Right cardiac atrium (tissue), 5 donors: Measurements from ENCODE around the gene NAT9. TPM values are rescaled to one million over a fixed set of nuclear protein-coding genes. Genes with fewer than 3 reads are reported as not detected.

Experiments
- ATAC-seq, 2 donors: fragments of 200-7000 bp; cut with Tn5 transposase; one replicate each; pipeline versions ENCODE4 v1.8.0 to v1.9.1; 2020; ENCODE audit warnings: moderate library complexity in 2 of 2, mild to moderate bottlenecking in 1 of 2
- DNase-seq, 3 donors: peaks; one replicate each; pipeline ENCODE4 v3.0.0-alpha.2; 2020
- H3K27ac ChIP-seq: one replicate; pipeline ENCODE4 v1.5.1; 2013; ENCODE audit warnings: mild to moderate bottlenecking, low read length, control low read depth, moderate library complexity
- H3K27me3 ChIP-seq: one replicate; pipeline ENCODE4 v1.6.1; 2013; ENCODE audit not compliant: control insufficient read depth, insufficient read depth
- H3K4me1 ChIP-seq: one replicate; pipeline ENCODE4 v1.6.1; 2013; ENCODE audit warnings: low read length; ENCODE audit not compliant: control insufficient read depth, insufficient read depth
- H3K4me3 ChIP-seq: one replicate; pipeline ENCODE4 v1.5.1; 2013; ENCODE audit warnings: low read length, control low read depth
- H3K9me3 ChIP-seq: one replicate; pipeline ENCODE4 v1.6.1; 2013; ENCODE audit warnings: low read length; ENCODE audit not compliant: control insufficient read depth
- WGBS: extraction: QIAGEN DNeasy Blood & Tissue Kit; methylation state at CpG from one replicate; pipeline ENCODE4 v1.1.7; 2013; 5-methylcytosine and 5-hydroxymethylcytosine counted together
- intact Hi-C, 4 donors: fragments of 100-400 bp; cut with DNase I; formaldehyde crosslinking; loops; one replicate each; pipeline versions ENCODE4 v1.11.0 to v1.14.0; 2022 to 2023
- long read RNA-seq, 4 donors: library from polyadenylated mRNA; unstranded; transcript quantifications; one replicate each; pipeline ENCODE4 v2.0.0, GENCODE V29; 2020 to 2021
- polyA plus RNA-seq: library from polyadenylated mRNA; stranded (reverse); fragments of 200-250 nt; gene quantifications from one replicate; pipeline ENCODE4 v1.2.3, GENCODE V29; 2013
- total RNA-seq, 4 donors: library from RNA; stranded (reverse); fragmentation: NEBNext Ultra II Directional; extraction: Animal tissue kit (Norgen Biotek cat#: 25700); gene quantifications; one replicate each; pipeline ENCODE4 v1.2.1, GENCODE V29; 2021
- donor health status: healthy with polysubstance abuse.
- donor health status: DM: no; HTN: yes; CAD: no.
- donor health status: DM: no; HTN: no; CAD: no.
- donor health status: DM: no; HTN: yes; CAD: no; lungs with severe emphysema.
- donor health status: DM: yes; HTN: yes; CAD: no.

NAT9 gene
- total RNA-seq (10 to 100 TPM; 21.7 to 31.1 (median 25.0) TPM), polyA plus RNA-seq (16.8 TPM)
- long read RNA-seq, donor 1, transcript NAT9-201 (7 exons, 1,875 nt): minor isoform, 8 of 59 reads
- long read RNA-seq, donor 1, transcript NAT9-225 (6 exons, 1,993 nt): minor isoform, 5 of 59 reads
- long read RNA-seq, donor 1, transcript NAT9-210 (7 exons, 1,860 nt): major isoform, 13 of 59 reads
- long read RNA-seq, donor 1, partial matches to known transcripts: 0 of 59 reads
- long read RNA-seq, donor 1, other reads (novel, unspliced or antisense): 26 of 59 reads
- long read RNA-seq, donor 2, transcript NAT9-210 (7 exons, 1,860 nt): major isoform, 5 of 30 reads
- long read RNA-seq, donor 2, partial matches to known transcripts: 0 of 30 reads
- long read RNA-seq, donor 2, other reads (novel, unspliced or antisense): 20 of 30 reads
- long read RNA-seq, donor 3, transcript NAT9-201 (7 exons, 1,875 nt): minor isoform, 33 of 299 reads
- long read RNA-seq, donor 3, transcript NAT9-210 (7 exons, 1,860 nt): major isoform, 74 of 299 reads
- long read RNA-seq, donor 3, transcript NAT9-219 (6 exons, 573 nt): minor isoform, 5 of 299 reads
- long read RNA-seq, donor 3, transcript NAT9-225 (6 exons, 1,993 nt): minor isoform, 30 of 299 reads
- long read RNA-seq, donor 3, partial matches to known transcripts: 13 of 299 reads
- long read RNA-seq, donor 3, other reads (novel, unspliced or antisense): 121 of 299 reads
- long read RNA-seq, donor 4, transcript NAT9-210 (7 exons, 1,860 nt): major isoform, 6 of 25 reads
- long read RNA-seq, donor 4, partial matches to known transcripts: 1 of 25 reads
- long read RNA-seq, donor 4, other reads (novel, unspliced or antisense): 12 of 25 reads

DNA sequence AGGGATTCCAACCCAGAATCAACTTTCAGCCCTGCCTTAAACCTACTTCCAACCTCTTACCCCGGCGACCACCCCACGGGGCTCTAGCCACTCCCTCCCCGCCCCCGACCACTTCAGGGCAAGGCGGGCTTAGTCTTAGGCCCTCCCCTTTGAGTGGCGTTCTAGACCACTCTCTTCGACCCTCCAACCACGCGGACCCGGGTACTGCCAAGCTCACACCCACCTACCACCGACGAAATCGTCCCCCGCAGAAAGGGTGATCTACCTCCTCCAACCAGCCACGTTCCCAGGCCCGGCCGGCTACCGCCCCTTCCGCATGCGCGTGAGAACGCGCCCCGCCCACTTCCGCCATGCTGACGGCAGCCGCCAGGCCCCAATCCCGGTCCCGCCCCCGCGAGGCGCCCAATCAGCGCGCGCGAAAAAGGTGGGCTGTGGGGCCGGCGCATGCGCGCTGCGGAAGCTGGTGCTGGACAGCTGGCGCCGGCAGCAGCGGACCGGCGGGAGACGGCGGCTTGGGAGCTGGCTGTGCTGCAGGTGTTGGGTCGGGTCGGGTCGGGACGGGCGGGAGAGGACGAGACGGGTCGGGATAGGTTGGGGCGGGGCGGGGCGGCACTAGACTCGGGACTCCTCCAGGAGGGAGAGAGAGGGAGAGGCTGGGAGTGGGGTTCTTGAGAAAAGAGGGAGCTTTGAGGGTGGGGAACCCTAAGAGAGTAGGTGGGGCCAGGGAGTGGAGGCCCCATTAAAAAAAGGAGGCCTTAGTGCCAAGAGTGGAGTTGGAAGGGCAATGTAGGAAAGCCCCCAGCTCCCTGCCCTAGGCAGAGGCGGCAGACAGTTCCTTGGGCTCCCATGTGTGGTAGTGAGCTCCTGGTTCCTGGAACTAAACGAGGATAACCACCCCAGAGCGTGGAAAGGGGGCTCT lies at the start of gene NAT9:
Gene NAT9, minus strand, starts transcription at position 302 of the 919 bp plus-strand sequence. CDS start 647 bp downstream, outside the sequence.
- under 1% methylated on average over 64 of the region's 64 CpGs for WGBS
- intact Hi-C loops: no loop called here
- H3K4me3 ChIP-seq: peak within 1 kb of the TSS; percentile 67
- DNase-seq: peak; percentile 99 to 100 (median 99)
- peak; percentile 96 to 97 for ATAC-seq
- H3K9me3 ChIP-seq: no peaks in the 10 kb centered on the region
- no peak within 1 kb of the TSS for H3K27ac ChIP-seq
- H3K27me3 ChIP-seq: no peaks in the 10 kb centered on the region
- H3K4me1 ChIP-seq: peaks cover 5% of the 10 kb centered on the region

DNA sequence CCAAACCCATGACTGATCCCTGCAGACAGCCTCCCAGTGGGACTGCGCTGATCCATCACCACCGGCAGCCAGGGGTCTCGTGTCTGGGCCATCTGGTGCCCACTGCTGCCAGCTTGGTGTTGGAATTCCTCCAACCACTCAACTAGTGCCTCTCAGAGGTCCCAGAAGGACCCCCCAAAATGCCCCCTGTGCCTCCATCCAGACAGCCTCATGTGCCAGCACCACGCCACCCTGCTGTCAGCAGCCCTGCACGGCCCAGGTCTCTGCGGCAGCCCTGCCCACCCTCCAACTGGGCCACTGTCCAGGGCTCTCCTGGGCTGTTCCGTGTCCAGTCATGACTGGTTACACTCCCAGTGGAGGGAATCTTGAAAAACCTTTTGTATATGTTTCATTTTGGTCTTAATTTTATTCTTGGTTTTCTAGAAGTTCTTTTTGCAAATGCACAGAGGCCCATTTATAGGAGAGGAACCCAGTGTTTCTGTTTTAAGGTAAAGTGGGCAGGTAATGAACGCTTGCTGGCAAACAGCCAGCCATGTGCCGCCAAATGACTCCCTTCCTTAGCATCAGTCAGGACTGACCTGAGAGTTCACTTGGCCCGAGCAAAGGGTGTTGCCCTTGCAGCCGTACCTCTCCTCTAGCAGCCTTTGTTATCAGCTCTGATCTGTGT lies 48.9 kb upstream of the NAT9 start:
- ATAC-seq: no peak

DNA sequence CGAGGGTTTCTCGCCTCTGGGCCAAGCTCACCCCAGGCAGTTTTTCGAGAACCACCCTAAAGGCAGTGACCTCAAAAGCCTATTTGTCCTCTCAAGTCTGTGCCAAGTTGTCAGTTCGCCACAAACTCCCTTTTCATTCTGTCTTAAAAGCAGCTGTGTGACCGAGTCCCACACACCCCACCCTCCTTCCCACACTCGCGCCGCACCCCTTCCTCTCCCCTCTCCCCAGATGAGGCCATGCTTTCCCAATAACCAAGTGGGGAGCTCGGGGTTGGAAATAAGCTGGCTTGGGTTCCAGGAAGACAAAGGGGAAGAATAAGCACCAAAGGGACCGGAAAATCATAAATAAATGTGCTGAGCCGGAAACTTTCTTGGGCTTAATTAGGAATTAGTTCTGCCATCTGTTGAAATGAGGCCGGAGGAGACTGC lies 46.8 kb upstream of the NAT9 start:
- Histone ChIP-seq H3K27ac (no peak overlapping the region), H3K27me3 (no peaks in the 10 kb centered on the region), H3K9me3 (no peaks in the 10 kb centered on the region), H3K4me1 (no peaks in the 10 kb centered on the region), H3K4me3 (no peak overlapping the region)
- intact Hi-C loops: no loop called here
- DNase-seq (peak; percentile 64 to 84 (median 83)), ATAC-seq (peak; percentile 50 to 68)
- WGBS: 49% methylated on average over 12 of the region's 12 CpGs

More for the DNA sequence above, 48.9 kb upstream of the NAT9 start:
- no peak overlapping the region for H3K27ac ChIP-seq
- H3K27me3 ChIP-seq: no peaks in the 10 kb centered on the region
- no peaks in the 10 kb centered on the region for H3K4me1 ChIP-seq
- intact Hi-C loops: no loop called here
- 75% methylated on average over 11 of the region's 11 CpGs for WGBS
- no peak overlapping the region for H3K4me3 ChIP-seq
- H3K9me3 ChIP-seq: no peaks in the 10 kb centered on the region
- DNase-seq: peak in 1 of 3 donors; percentile 46

- Histone ChIP-seq H3K27me3 (no peaks in the 10 kb centered on the region), H3K9me3 (no peaks in the 10 kb centered on the region), H3K4me1 (no peaks in the 10 kb centered on the region), H3K27ac (no peak overlapping the region), H3K4me3 (no peak overlapping the region)
- intact Hi-C loops: no loop called here
- peak; percentile 2 to 5 for ATAC-seq
- WGBS: 64% methylated on average over 15 of the region's 15 CpGs
- no peak for DNase-seq
Observed at GRCh38 chr17:74822335-74822938, 46.3 kb upstream of the NAT9 start.

- ATAC-seq: no peak
- H3K4me3 ChIP-seq: no peak overlapping the region
- H3K27me3 ChIP-seq: no peaks in the 10 kb centered on the region
- no peak for DNase-seq
- intact Hi-C loops: no loop called here
- H3K27ac ChIP-seq: no peak overlapping the region
- no peaks in the 10 kb centered on the region for H3K9me3 ChIP-seq
- no peaks in the 10 kb centered on the region for H3K4me1 ChIP-seq
- WGBS: 65% methylated on average over 13 of the region's 13 CpGs
Observed at GRCh38 chr17:74821655-74822334, 45.6 kb upstream of the NAT9 start.

- intact Hi-C loops: no loop called here
- Histone ChIP-seq H3K27me3 (no peaks in the 10 kb centered on the region), H3K4me1 (peaks cover 3% of the 10 kb centered on the region), H3K9me3 (no peaks in the 10 kb centered on the region), H3K4me3 (no peak overlapping the region), H3K27ac (no peak overlapping the region)
- 96% methylated on average over 16 of the region's 16 CpGs for WGBS
- no peak for DNase-seq
- ATAC-seq: no peak
Observed at GRCh38 chr17:74819801-74820436, 43.8 kb upstream of the NAT9 start.

GRCh38 chr17:74818291-74818938 lies 42.3 kb upstream of the NAT9 start:
- ATAC-seq (no peak), DNase-seq (no peak)
- no peak overlapping the region for H3K27ac ChIP-seq
- H3K4me3 ChIP-seq: no peak overlapping the region
- H3K9me3 ChIP-seq: no peaks in the 10 kb centered on the region
- WGBS: 94% methylated on average over 16 of the region's 16 CpGs
- H3K27me3 ChIP-seq: no peaks in the 10 kb centered on the region
- intact Hi-C loops: no loop called here
- peaks cover 7% of the 10 kb centered on the region for H3K4me1 ChIP-seq

GRCh38 chr17:74816905-74817620 lies 40.9 kb upstream of the NAT9 start:
- WGBS: 91% methylated on average over 18 of the region's 18 CpGs
- no peak overlapping the region for H3K27ac ChIP-seq
- intact Hi-C loops: no loop called here
- no peak overlapping the region for H3K4me3 ChIP-seq
- H3K27me3 ChIP-seq: no peaks in the 10 kb centered on the region
- no peaks in the 10 kb centered on the region for H3K9me3 ChIP-seq
- peaks cover 9% of the 10 kb centered on the region for H3K4me1 ChIP-seq
- ATAC-seq (no peak), DNase-seq (no peak)
